Panc1 (cell line): ENCODE measurements around the gene HS3ST5.

ENCODE experiments used
- POLR2AphosphoS5 ChIP-seq: IDR thresholded peaks from 2 replicates; pipeline ENCODE4 v1.6.1; 2012; ENCODE audit warnings: mild to moderate bottlenecking, low read depth, low read length, moderate library complexity
- TCF7L2 ChIP-seq: IDR thresholded peaks from 2 replicates; pipeline ENCODE4 v1.6.1; 2011; ENCODE audit warnings: mild to moderate bottlenecking, low read depth, low read length, inconsistent platforms
- TF ChIP-seq, protein P1 (sequence below): fragments of 450-650 bp; IDR thresholded peaks from 2 replicates; pipeline ENCODE4 v1.5.1; 2017; ENCODE audit warnings: mild to moderate bottlenecking
- TF ChIP-seq, protein P2 (sequence below), 2 experiments: IDR thresholded peaks; 2 replicates each; pipeline ENCODE4 v1.6.1; 2011 to 2012; ENCODE audit warnings: low read depth in 2 of 2, control low read depth in 1 of 2, low read length in 1 of 2, mild to moderate bottlenecking in 1 of 2, moderate library complexity in 1 of 2; ENCODE audit not compliant: insufficient read depth in 1 of 2

DNA sequence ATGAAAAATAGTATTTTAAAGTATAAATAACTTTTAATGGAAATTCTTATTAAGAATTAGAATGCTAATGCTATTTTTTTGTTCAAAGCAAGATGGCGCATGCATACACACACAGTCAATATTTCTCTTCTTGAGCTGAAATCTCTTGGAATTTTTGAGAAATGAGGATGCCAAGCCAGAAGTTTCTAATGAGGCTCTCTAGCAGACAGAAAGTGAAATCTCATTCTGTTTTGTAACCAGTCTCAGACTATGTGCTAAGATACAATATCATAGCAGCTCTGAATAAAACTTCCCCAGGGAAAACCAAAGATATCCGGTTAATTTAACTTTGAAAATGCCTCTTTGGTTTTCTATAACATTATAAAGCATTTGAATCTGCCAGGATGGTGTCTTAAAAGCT, 274.7 kb downstream of the HS3ST5 start:
- TF ChIP-seq, protein P1, sequence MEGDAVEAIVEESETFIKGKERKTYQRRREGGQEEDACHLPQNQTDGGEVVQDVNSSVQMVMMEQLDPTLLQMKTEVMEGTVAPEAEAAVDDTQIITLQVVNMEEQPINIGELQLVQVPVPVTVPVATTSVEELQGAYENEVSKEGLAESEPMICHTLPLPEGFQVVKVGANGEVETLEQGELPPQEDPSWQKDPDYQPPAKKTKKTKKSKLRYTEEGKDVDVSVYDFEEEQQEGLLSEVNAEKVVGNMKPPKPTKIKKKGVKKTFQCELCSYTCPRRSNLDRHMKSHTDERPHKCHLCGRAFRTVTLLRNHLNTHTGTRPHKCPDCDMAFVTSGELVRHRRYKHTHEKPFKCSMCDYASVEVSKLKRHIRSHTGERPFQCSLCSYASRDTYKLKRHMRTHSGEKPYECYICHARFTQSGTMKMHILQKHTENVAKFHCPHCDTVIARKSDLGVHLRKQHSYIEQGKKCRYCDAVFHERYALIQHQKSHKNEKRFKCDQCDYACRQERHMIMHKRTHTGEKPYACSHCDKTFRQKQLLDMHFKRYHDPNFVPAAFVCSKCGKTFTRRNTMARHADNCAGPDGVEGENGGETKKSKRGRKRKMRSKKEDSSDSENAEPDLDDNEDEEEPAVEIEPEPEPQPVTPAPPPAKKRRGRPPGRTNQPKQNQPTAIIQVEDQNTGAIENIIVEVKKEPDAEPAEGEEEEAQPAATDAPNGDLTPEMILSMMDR, result no peak
- TF ChIP-seq POLR2AphosphoS5 (no peak), TCF7L2 (no peak)
- TF ChIP-seq, protein P2, sequence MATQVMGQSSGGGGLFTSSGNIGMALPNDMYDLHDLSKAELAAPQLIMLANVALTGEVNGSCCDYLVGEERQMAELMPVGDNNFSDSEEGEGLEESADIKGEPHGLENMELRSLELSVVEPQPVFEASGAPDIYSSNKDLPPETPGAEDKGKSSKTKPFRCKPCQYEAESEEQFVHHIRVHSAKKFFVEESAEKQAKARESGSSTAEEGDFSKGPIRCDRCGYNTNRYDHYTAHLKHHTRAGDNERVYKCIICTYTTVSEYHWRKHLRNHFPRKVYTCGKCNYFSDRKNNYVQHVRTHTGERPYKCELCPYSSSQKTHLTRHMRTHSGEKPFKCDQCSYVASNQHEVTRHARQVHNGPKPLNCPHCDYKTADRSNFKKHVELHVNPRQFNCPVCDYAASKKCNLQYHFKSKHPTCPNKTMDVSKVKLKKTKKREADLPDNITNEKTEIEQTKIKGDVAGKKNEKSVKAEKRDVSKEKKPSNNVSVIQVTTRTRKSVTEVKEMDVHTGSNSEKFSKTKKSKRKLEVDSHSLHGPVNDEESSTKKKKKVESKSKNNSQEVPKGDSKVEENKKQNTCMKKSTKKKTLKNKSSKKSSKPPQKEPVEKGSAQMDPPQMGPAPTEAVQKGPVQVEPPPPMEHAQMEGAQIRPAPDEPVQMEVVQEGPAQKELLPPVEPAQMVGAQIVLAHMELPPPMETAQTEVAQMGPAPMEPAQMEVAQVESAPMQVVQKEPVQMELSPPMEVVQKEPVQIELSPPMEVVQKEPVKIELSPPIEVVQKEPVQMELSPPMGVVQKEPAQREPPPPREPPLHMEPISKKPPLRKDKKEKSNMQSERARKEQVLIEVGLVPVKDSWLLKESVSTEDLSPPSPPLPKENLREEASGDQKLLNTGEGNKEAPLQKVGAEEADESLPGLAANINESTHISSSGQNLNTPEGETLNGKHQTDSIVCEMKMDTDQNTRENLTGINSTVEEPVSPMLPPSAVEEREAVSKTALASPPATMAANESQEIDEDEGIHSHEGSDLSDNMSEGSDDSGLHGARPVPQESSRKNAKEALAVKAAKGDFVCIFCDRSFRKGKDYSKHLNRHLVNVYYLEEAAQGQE (IDR thresholded peaks at IDR 0.05; ENCODE audit: insufficient read depth in 1 of 2, low read depth in 2 of 2, low read length in 1 of 2), result no peak
